Astrocyte (in vitro differentiated cells and primary cell): ENCODE measurements around the gene COA1.

ENCODE experiments used
- CTCF ChIP-seq: IDR thresholded peaks from 2 replicates; pipeline ENCODE4 v1.5.1; 2011; ENCODE audit warnings: low read depth, mild to moderate bottlenecking, inconsistent platforms, low read length, moderate library complexity; ENCODE audit not compliant: insufficient read depth
- EZH2 ChIP-seq: IDR thresholded peaks from 2 replicates; pipeline ENCODE4 v1.6.1; 2012; ENCODE audit warnings: mild to moderate bottlenecking, low read length, inconsistent platforms; ENCODE audit not compliant: insufficient read depth

GRCh38 chr7:43753271-43753810 is 24.0 kb upstream of the COA1 start:
- TF ChIP-seq CTCF: no peak
- no peak for TF ChIP-seq EZH2
